ENCODE data around the gene KDM6A.
A peak's percentile ranks its signal among the peaks of the same experiment; 100 is the strongest.

DNA sequence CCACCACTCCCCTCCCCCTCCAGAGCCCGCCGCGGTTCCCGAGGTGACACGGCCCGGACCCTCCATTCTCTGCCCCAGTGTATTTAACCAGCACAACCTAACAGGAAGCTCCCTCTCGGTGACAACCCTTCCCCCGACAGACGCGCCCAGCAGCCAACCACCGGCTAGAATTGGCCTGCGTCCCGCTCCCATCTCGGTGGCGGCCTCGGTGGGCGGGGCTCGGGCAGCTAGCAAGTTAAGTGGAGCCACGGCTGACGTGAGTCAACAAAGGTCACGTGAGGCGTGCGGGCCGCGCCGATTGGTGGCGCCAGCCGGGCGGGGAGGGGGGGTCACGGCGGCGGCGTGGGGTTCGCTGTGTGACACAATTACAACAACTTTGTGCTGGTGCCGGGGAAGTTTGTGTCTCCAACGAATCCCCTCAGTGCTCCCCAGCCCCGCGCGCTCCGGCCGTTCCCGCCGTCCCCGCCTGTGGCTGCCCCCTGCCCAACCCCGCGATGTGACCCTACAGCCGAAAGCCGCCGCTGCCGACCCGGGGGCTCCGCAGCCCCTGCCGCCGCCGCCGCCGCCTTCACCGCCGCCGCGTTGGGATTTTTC lies at the start of gene KDM6A:
- TF ChIP-seq POLR2A (IDR thresholded peaks at IDR 0.05; ENCODE audit: low read length) (peak; percentile 54), GATA1 (IDR thresholded peaks at IDR 0.05; ENCODE audit: low read depth, low read length) (no peak)

All from erythroblast (primary cell).